OCI-LY7 (cell line): ENCODE data around the gene CACNA2D1. TPM values are rescaled to one million over a fixed set of nuclear protein-coding genes. Genes with fewer than 3 reads are reported as not detected.

Experiments
- BruUV-seq: library from RNA; stranded (reverse); fragments of 400-500 nt; replicated peaks from 2 replicates; lab custom pipeline; 2021; lab: Mats Ljungman, UMichigan
- CTCF ChIA-PET: fragments of 300-600 bp; sonication (Branson Sonifier 250); formaldehyde crosslinking; loops from one replicate; lab custom pipeline; 2022; ENCODE audit warnings: antibody characterized with exemption; ENCODE audit not compliant: unreplicated experiment; lab: Charles Lee
- POLR2A ChIA-PET: fragments of 300-600 bp; sonication (Branson Sonifier 250); formaldehyde crosslinking; loops from one replicate; lab custom pipeline; 2022; ENCODE audit warnings: antibody characterized with exemption; lab: Charles Lee
- DNase-seq: peaks from one replicate; pipeline ENCODE4 v3.0.0-alpha.2; 2015; ENCODE audit warnings: low spot score
- H2AFZ ChIP-seq: fragments of 200-600 bp; sonication (generic), shearing (Covaris generic); 2 replicates; pipeline ENCODE4 v1.6.1; 2014; ENCODE audit warnings: mild to moderate bottlenecking, antibody characterized with exemption, low read length, moderate library complexity
- H3K27ac ChIP-seq: fragments of 200-600 bp; sonication (generic); 2 replicates; pipeline ENCODE4 v1.5.1; 2014; ENCODE audit warnings: mixed run types, low read depth, mild to moderate bottlenecking, moderate library complexity, low read length, inconsistent platforms; ENCODE audit not compliant: poor library complexity, severe bottlenecking
- H3K36me3 ChIP-seq: fragments of 200-600 bp; sonication (generic); 2 replicates; pipeline ENCODE4 v1.6.1; 2014; ENCODE audit warnings: mild to moderate bottlenecking, antibody characterized with exemption, low read length, moderate library complexity, mixed read lengths; ENCODE audit not compliant: insufficient read depth
- H3K4me1 ChIP-seq: fragments of 200-600 bp; sonication (generic); 2 replicates; pipeline ENCODE4 v1.5.1; 2014; ENCODE audit warnings: mild to moderate bottlenecking, low read length; ENCODE audit not compliant: insufficient read depth, poor library complexity, severe bottlenecking
- H3K4me2 ChIP-seq: fragments of 200-600 bp; sonication (generic); 2 replicates; pipeline ENCODE4 v1.6.1; 2014; ENCODE audit warnings: mild to moderate bottlenecking, low read length
- H3K4me3 ChIP-seq: fragments of 200-600 bp; sonication (generic); 2 replicates; pipeline ENCODE4 v1.5.1; 2014; ENCODE audit warnings: mild to moderate bottlenecking, low read depth, low read length; ENCODE audit not compliant: poor library complexity, severe bottlenecking
- H3K79me2 ChIP-seq: fragments of 200-600 bp; sonication (generic); 2 replicates; pipeline ENCODE4 v1.6.1; 2016; ENCODE audit warnings: low read depth, mild to moderate bottlenecking, low read length, moderate library complexity, mixed read lengths; ENCODE audit not compliant: insufficient read depth
- H3K9me2 ChIP-seq: fragments of 200-600 bp; sonication (generic); 2 replicates; pipeline ENCODE4 v1.6.1; 2016; ENCODE audit warnings: mild to moderate bottlenecking, low read length, mixed read lengths; ENCODE audit not compliant: insufficient read depth
- H3K9me3 ChIP-seq: fragments of 200-600 bp; sonication (generic); 2 replicates; pipeline ENCODE4 v1.6.1; 2014; ENCODE audit warnings: mild to moderate bottlenecking, mixed run types, low read length, mixed read lengths
- H4K20me1 ChIP-seq: fragments of 200-600 bp; sonication (generic); 2 replicates; pipeline ENCODE4 v1.6.1; 2014; ENCODE audit warnings: mild to moderate bottlenecking, antibody characterized with exemption, low read length, moderate library complexity, mixed read lengths; ENCODE audit not compliant: insufficient read depth
- CTCF ChIP-seq: fragments of 200-600 bp; sonication (generic); conservative IDR thresholded peaks from 2 replicates; pipeline ENCODE4 v1.5.1; 2014; ENCODE audit warnings: mild to moderate bottlenecking, antibody characterized with exemption, low read length, moderate library complexity, mixed read lengths
- EZH2phosphoT487 ChIP-seq: fragments of 200-600 bp; sonication (generic); IDR thresholded peaks from 2 replicates; pipeline ENCODE4 v1.6.1; 2018; ENCODE audit warnings: low read depth, borderline replicate concordance, mild to moderate bottlenecking, mixed run types, antibody characterized with exemption, low read length, moderate library complexity, mixed read lengths
- intact Hi-C: fragments of 100-400 bp; cut with micrococcal nuclease; formaldehyde crosslinking; loops from one replicate; pipeline ENCODE4 v1.10.0; 2022; ENCODE audit not compliant: unreplicated experiment
- total RNA-seq, 2 experiments: library from RNA; depleted of rRNA in 1 of 2; stranded (reverse); fragments of >200 nt in 1 of 2; shearing (Covaris generic) in 1 of 2; gene quantifications; 2 replicates each; pipeline ENCODE4 v1.2.3, GENCODE V29; 2014 to 2022

Gene CACNA2D1
- total RNA-seq, 2 experiments from 2014 or later: not detected

GRCh38 chr7:82185443-82185842 lies 258.1 kb downstream of the CACNA2D1 start:
- BruUV-seq: no TSS peak
- Histone ChIP-seq H3K9me3 (no peaks in the 10 kb centered on the region), H3K79me2 (no peaks in the 10 kb centered on the region), H3K27ac (no peak overlapping the region), H4K20me1 (no peaks in the 10 kb centered on the region), H2AFZ (no peak overlapping the region), H3K4me2 (no peak overlapping the region), H3K4me3 (no peak overlapping the region), H3K9me2 (no peaks in the 10 kb centered on the region), H3K36me3 (no peaks in the 10 kb centered on the region), H3K4me1 (no peaks in the 10 kb centered on the region)
- POLR2A ChIA-PET: no interaction called here
- no peak for DNase-seq
- TF ChIP-seq EZH2phosphoT487: no peak
- TF ChIP-seq CTCF: no peak
- intact Hi-C loops: no loop called here
- CTCF ChIA-PET: interaction anchor here (0.6 kb wide), 1 partner anchor 94 kb away, joined by 3 read pairs; no protein-coding TSS in a partner anchor

GRCh38 chr7:82183634-82184033 lies 259.9 kb downstream of the CACNA2D1 start:
- POLR2A ChIA-PET: interaction anchor here (0.6 to 0.7 kb wide), 4 partner anchors 15 to 1713 kb away, joined by 3 to 7 read pairs (median 4); no protein-coding TSS in a partner anchor

More at GRCh38 chr7:82183634-82184033, 259.9 kb downstream of the CACNA2D1 start:
- Histone ChIP-seq H4K20me1 (no peaks in the 10 kb centered on the region), H3K36me3 (no peaks in the 10 kb centered on the region), H2AFZ (no peak overlapping the region), H3K4me3 (no peak overlapping the region), H3K9me2 (no peaks in the 10 kb centered on the region), H3K27ac (no peak overlapping the region), H3K79me2 (no peaks in the 10 kb centered on the region), H3K9me3 (no peaks in the 10 kb centered on the region), H3K4me2 (no peak overlapping the region), H3K4me1 (no peaks in the 10 kb centered on the region)
- TF ChIP-seq CTCF (no peak), EZH2phosphoT487 (no peak)
- no TSS peak for BruUV-seq
- no peak for DNase-seq
- intact Hi-C loops: no loop called here
- CTCF ChIA-PET: no interaction called here
